Measurements from ENCODE around the gene CHCHD6.

Gene CHCHD6

GRCh38 chr3:126859415-126860246 is 155.6 kb downstream of the CHCHD6 start:
- no peak for TF ChIP-seq JUND (IDR thresholded peaks at IDR 0.05; ENCODE audit: low read depth)
- DNase-seq (ENCODE audit: low read depth in 1 of 2, low spot score in 1 of 2) = no peak
- in situ Hi-C loops (cut with HindIII; ENCODE audit: low pct_unique_long_range_greater_than_20kb, low sequenced_read_pairs) = no loop called here

- no peak for TF ChIP-seq JUND (IDR thresholded peaks at IDR 0.05; ENCODE audit: low read depth)
- in situ Hi-C loops (cut with HindIII; ENCODE audit: low pct_unique_long_range_greater_than_20kb, low sequenced_read_pairs) = no loop called here
Measured at GRCh38 chr3:126865736-126866135, 161.7 kb downstream of the CHCHD6 start.

GRCh38 chr3:126866175-126866759 is 162.2 kb downstream of the CHCHD6 start:
- in situ Hi-C loops (cut with HindIII; ENCODE audit: low pct_unique_long_range_greater_than_20kb, low sequenced_read_pairs) = no loop called here
- no peak for DNase-seq (ENCODE audit: low read depth in 1 of 2, low spot score in 1 of 2)
- no peak for TF ChIP-seq JUND (IDR thresholded peaks at IDR 0.05; ENCODE audit: low read depth)

More at GRCh38 chr3:126865736-126866135, 161.7 kb downstream of the CHCHD6 start:
- DNase-seq (ENCODE audit: low read depth in 1 of 2, low spot score in 1 of 2) = no peak

- in situ Hi-C loops (cut with HindIII; ENCODE audit: low pct_unique_long_range_greater_than_20kb, low sequenced_read_pairs) = no loop called here
- no peak for DNase-seq (ENCODE audit: low read depth in 1 of 2, low spot score in 1 of 2)
- no peak for TF ChIP-seq JUND (IDR thresholded peaks at IDR 0.05; ENCODE audit: low read depth)
Measured at GRCh38 chr3:126867190-126867862, 163.3 kb downstream of the CHCHD6 start.

GRCh38 chr3:126867863-126868200 is 163.8 kb downstream of the CHCHD6 start:
- in situ Hi-C loops (cut with HindIII; ENCODE audit: low pct_unique_long_range_greater_than_20kb, low sequenced_read_pairs) = no loop called here
- TF ChIP-seq JUND (IDR thresholded peaks at IDR 0.05; ENCODE audit: low read depth) = no peak
- no peak for DNase-seq (ENCODE audit: low read depth in 1 of 2, low spot score in 1 of 2)

GRCh38 chr3:126870608-126871210 is 166.7 kb downstream of the CHCHD6 start:
- no peak for TF ChIP-seq JUND (IDR thresholded peaks at IDR 0.05; ENCODE audit: low read depth)
- in situ Hi-C loops (cut with HindIII; ENCODE audit: low pct_unique_long_range_greater_than_20kb, low sequenced_read_pairs) = no loop called here
- no peak for DNase-seq (ENCODE audit: low read depth in 1 of 2, low spot score in 1 of 2)

GRCh38 chr3:126872701-126873342 is 168.8 kb downstream of the CHCHD6 start:
- no peak for TF ChIP-seq JUND (IDR thresholded peaks at IDR 0.05; ENCODE audit: low read depth)
- DNase-seq (ENCODE audit: low read depth in 1 of 2, low spot score in 1 of 2) = no peak
- in situ Hi-C loops (cut with HindIII; ENCODE audit: low pct_unique_long_range_greater_than_20kb, low sequenced_read_pairs) = no loop called here

- in situ Hi-C loops (cut with HindIII; ENCODE audit: low pct_unique_long_range_greater_than_20kb, low sequenced_read_pairs) = no loop called here
- DNase-seq (ENCODE audit: low read depth in 1 of 2, low spot score in 1 of 2) = no peak
- no peak for TF ChIP-seq JUND (IDR thresholded peaks at IDR 0.05; ENCODE audit: low read depth)
Measured at GRCh38 chr3:126873416-126873815, 169.4 kb downstream of the CHCHD6 start.

GRCh38 chr3:126878664-126879063 is 174.6 kb downstream of the CHCHD6 start:
- in situ Hi-C loops (cut with HindIII; ENCODE audit: low pct_unique_long_range_greater_than_20kb, low sequenced_read_pairs) = no loop called here
- TF ChIP-seq JUND (IDR thresholded peaks at IDR 0.05; ENCODE audit: low read depth) = no peak
- no peak for DNase-seq (ENCODE audit: low read depth in 1 of 2, low spot score in 1 of 2)

- in situ Hi-C loops (cut with HindIII; ENCODE audit: low pct_unique_long_range_greater_than_20kb, low sequenced_read_pairs) = no loop called here
- DNase-seq (ENCODE audit: low read depth in 1 of 2, low spot score in 1 of 2) = no peak
- TF ChIP-seq JUND (IDR thresholded peaks at IDR 0.05; ENCODE audit: low read depth) = no peak
Measured at GRCh38 chr3:126880901-126881300, 176.9 kb downstream of the CHCHD6 start.

GRCh38 chr3:126881861-126882260 is 177.8 kb downstream of the CHCHD6 start:
- in situ Hi-C loops (cut with HindIII; ENCODE audit: low pct_unique_long_range_greater_than_20kb, low sequenced_read_pairs) = no loop called here
- no peak for TF ChIP-seq JUND (IDR thresholded peaks at IDR 0.05; ENCODE audit: low read depth)
- DNase-seq (ENCODE audit: low read depth in 1 of 2, low spot score in 1 of 2) = no peak

GRCh38 chr3:126883241-126883640 is 179.2 kb downstream of the CHCHD6 start:
- TF ChIP-seq JUND (IDR thresholded peaks at IDR 0.05; ENCODE audit: low read depth) = no peak
- in situ Hi-C loops (cut with HindIII; ENCODE audit: low pct_unique_long_range_greater_than_20kb, low sequenced_read_pairs) = no loop called here
- no peak for DNase-seq (ENCODE audit: low read depth in 1 of 2, low spot score in 1 of 2)
